GM12878 (cell line): Measurements from ENCODE around the gene RAB3A. TPM values are rescaled to one million over a fixed set of nuclear protein-coding genes. Genes with fewer than 3 reads are reported as not detected.

Experiments
- ATAC-seq: fragments of 200-7000 bp; cut with Tn5 transposase; 3 replicates; pipeline ENCODE4 v1.9.1; 2020; ENCODE audit warnings: mild to moderate bottlenecking, moderate library complexity
- BruUV-seq: library from RNA; stranded (reverse); fragments of 400-500 nt; replicated peaks from 2 replicates; lab custom pipeline; 2021; lab: Mats Ljungman, UMichigan
- CTCF ChIA-PET: fragments of 300-600 bp; sonication (Branson Sonifier 250); formaldehyde crosslinking; extraction: SDS; loops from one replicate; lab custom pipeline; 2021; ENCODE audit warnings: inconsistent platforms; lab: Yijun Ruan, JAX
- POLR2A ChIA-PET: fragments of 350-600 bp; formaldehyde crosslinking; extraction: SDS; loops from one replicate; lab custom pipeline; 2021; ENCODE audit warnings: inconsistent platforms; lab: Charles Lee
- RAD21 ChIA-PET: fragments of 300-600 bp; sonication (Branson Sonifier 250); formaldehyde crosslinking; loops from one replicate; lab custom pipeline; 2023; ENCODE audit warnings: antibody characterized with exemption; ENCODE audit not compliant: unreplicated experiment; lab: Charles Lee
- SMC1A ChIA-PET: fragments of 300-600 bp; sonication (Branson Sonifier 250); formaldehyde crosslinking; loops from one replicate; lab custom pipeline; 2023; ENCODE audit not compliant: unreplicated experiment, uncharacterized antibody; lab: Charles Lee
- DNase-seq: peaks from one replicate; pipeline ENCODE4 v3.0.0-alpha.2; 2011; ENCODE audit warnings: low read depth, low spot score
- FAIRE-seq: peaks from 3 replicates; lab custom pipeline; 2011; peaks lifted over from hg19 to GRCh38; lab: Jason Lieb, UNC
- H2AFZ ChIP-seq: 2 replicates; pipeline ENCODE4 v1.6.0; 2011; ENCODE audit warnings: low read depth, low read length, control low read depth; ENCODE audit not compliant: control insufficient read depth
- H3K27ac ChIP-seq: 2 replicates; pipeline ENCODE4 v1.5.1; 2011; ENCODE audit warnings: control low read depth; ENCODE audit not compliant: control insufficient read depth, insufficient read depth
- H3K27me3 ChIP-seq, 2 experiments: replicated peaks in 1 of 2; 2 replicates each; pipeline versions ENCODE4 v1.6.0 to v1.6.1; 2011; ENCODE audit warnings: low read length in 1 of 2; ENCODE audit not compliant: control insufficient read depth in 2 of 2, insufficient read depth in 2 of 2
- H3K36me3 ChIP-seq, 2 experiments: 2 replicates each; pipeline ENCODE4 v1.5.1; 2011; ENCODE audit warnings: low read length in 1 of 2; ENCODE audit not compliant: control insufficient read depth in 2 of 2, insufficient read depth in 2 of 2
- H3K4me1 ChIP-seq: 2 replicates; pipeline ENCODE4 v1.6.1; 2011; ENCODE audit warnings: mild to moderate bottlenecking, low read length, moderate library complexity, mixed read lengths; ENCODE audit not compliant: control insufficient read depth, insufficient read depth
- H3K4me2 ChIP-seq: 2 replicates; pipeline ENCODE4 v1.6.0; 2011; ENCODE audit warnings: control low read depth; ENCODE audit not compliant: control insufficient read depth, insufficient read depth
- H3K4me3 ChIP-seq: fragments of 200-600 bp; sonication (generic); 2 replicates; pipeline ENCODE4 v1.5.1; 2016
- H3K79me2 ChIP-seq: 2 replicates; pipeline ENCODE4 v1.6.0; 2011; ENCODE audit warnings: low read length; ENCODE audit not compliant: control insufficient read depth, insufficient read depth
- H3K9ac ChIP-seq: 2 replicates; pipeline ENCODE4 v1.8.0; 2011; ENCODE audit warnings: low read length, control low read depth, mixed read lengths; ENCODE audit not compliant: control insufficient read depth, insufficient read depth
- H3K9me3 ChIP-seq: replicated peaks from 3 replicates; pipeline ENCODE4 v1.5.1; 2011; ENCODE audit warnings: mild to moderate bottlenecking, low read length; ENCODE audit not compliant: control insufficient read depth, insufficient read depth
- H4K20me1 ChIP-seq: 2 replicates; pipeline ENCODE4 v1.6.0; 2011; ENCODE audit not compliant: control insufficient read depth, insufficient read depth
- MTA2 ChIP-seq: fragments of 450-650 bp; IDR thresholded peaks from 2 replicates; pipeline ENCODE4 v1.6.1; 2016; ENCODE audit warnings: low read depth, mild to moderate bottlenecking, moderate library complexity
- NR2F1 ChIP-seq: fragments of 450-650 bp; conservative IDR thresholded peaks from 2 replicates; pipeline ENCODE4 v1.6.1; 2017; ENCODE audit warnings: mild to moderate bottlenecking
- NRF1 ChIP-seq: conservative IDR thresholded peaks from 2 replicates; pipeline ENCODE4 v1.6.1; 2011; ENCODE audit warnings: mild to moderate bottlenecking, low read depth, low read length, improper control_type of control experiment
- RB1 ChIP-seq: fragments of 450-650 bp; formaldehyde crosslinking; IDR thresholded peaks from 2 replicates; pipeline ENCODE4 v1.6.1; 2017; ENCODE audit warnings: mild to moderate bottlenecking, borderline replicate concordance
- RUNX3 ChIP-seq: IDR thresholded peaks from 2 replicates; pipeline ENCODE4 v1.6.1; 2012; ENCODE audit warnings: low read length, inconsistent platforms
- STAT1 ChIP-seq: fragments of 450-650 bp; conservative IDR thresholded peaks from 2 replicates; pipeline ENCODE4 v1.6.1; 2014; ENCODE audit warnings: antibody characterized with exemption, mild to moderate bottlenecking
- YBX1 ChIP-seq: fragments of 450-650 bp; IDR thresholded peaks from 2 replicates; pipeline ENCODE4 v1.6.1; 2016; ENCODE audit warnings: antibody characterized with exemption
- WGBS: methylation state at CpG from one replicate; pipeline ENCODE4 v1.1.6; 2016; ENCODE audit warnings: low lambda C conversion rate; ENCODE audit not compliant: insufficient replicate concordance, insufficient coverage; ENCODE audit errors: missing lambda C conversion rate; 5-methylcytosine and 5-hydroxymethylcytosine counted together
- in situ Hi-C: fragments of 300-500 bp; cut with MboI; formaldehyde crosslinking; loops from 9 replicates; pipeline ENCODE4 v1.14.3; 2018; ENCODE audit warnings: mixed read lengths
- intact Hi-C: fragments of 100-400 bp; cut with micrococcal nuclease; formaldehyde crosslinking; loops from one replicate; pipeline ENCODE4 v1.14.2; 2022; ENCODE audit not compliant: unreplicated experiment
- polyA plus RNA-seq, 11 experiments: library from polyadenylated mRNA; depleted of rRNA in 4 of 11; unstranded in 6 of 11; stranded (reverse) in 5 of 11; fragments of >200 nt; fragmentation: Nextera tagmentation in 4 of 11; fragmentation: Illumina TruSeq in 1 of 11; extraction: Ambion mirVana in 4 of 11; extraction: Trizol in 1 of 11; gene quantifications; 1 replicate in 1 of 11; 2 replicates in 10 of 11; pipeline versions ENCODE4 v1.2.1 to v1.2.3, GENCODE V29; 2011 to 2016; ENCODE audit warnings: inconsistent platforms in 2 of 11, missing spikeins in 2 of 11, low read depth in 1 of 11
- total RNA-seq, 4 experiments: library from RNA; depleted of rRNA in 3 of 4; stranded (reverse); fragments of >200 nt in 3 of 4; fragmentation: Illumina TruSeq in 1 of 4; extraction: Trizol in 1 of 4; gene quantifications; 2 replicates each; pipeline versions ENCODE4 v1.2.1 to v1.2.3, GENCODE V29; 2013 to 2021
- TF ChIP-seq, protein P1 (sequence below): fragments of 450-650 bp; IDR thresholded peaks from 2 replicates; pipeline ENCODE4 v1.6.1; 2017; ENCODE audit warnings: mild to moderate bottlenecking, moderate library complexity
- TF ChIP-seq, protein P2 (sequence below): IDR thresholded peaks from 2 replicates; pipeline ENCODE4 v1.6.1; 2011; ENCODE audit warnings: mild to moderate bottlenecking, low read depth, low read length, moderate library complexity; ENCODE audit not compliant: insufficient replicate concordance
- TF ChIP-seq, protein P3 (sequence below): fragments of 450-650 bp; IDR thresholded peaks from 2 replicates; pipeline ENCODE4 v1.6.1; 2017; ENCODE audit warnings: low read depth, mild to moderate bottlenecking, moderate library complexity

RAB3A gene
- total and polyA plus RNA-seq, 10 of the 15 experiments (the other 5 are each of a cell fraction or from before 2014, with no cell fraction given), result 0.07 to 3.5 (median 1.2) TPM; not detected in 1

- TF ChIP-seq, protein P1, sequence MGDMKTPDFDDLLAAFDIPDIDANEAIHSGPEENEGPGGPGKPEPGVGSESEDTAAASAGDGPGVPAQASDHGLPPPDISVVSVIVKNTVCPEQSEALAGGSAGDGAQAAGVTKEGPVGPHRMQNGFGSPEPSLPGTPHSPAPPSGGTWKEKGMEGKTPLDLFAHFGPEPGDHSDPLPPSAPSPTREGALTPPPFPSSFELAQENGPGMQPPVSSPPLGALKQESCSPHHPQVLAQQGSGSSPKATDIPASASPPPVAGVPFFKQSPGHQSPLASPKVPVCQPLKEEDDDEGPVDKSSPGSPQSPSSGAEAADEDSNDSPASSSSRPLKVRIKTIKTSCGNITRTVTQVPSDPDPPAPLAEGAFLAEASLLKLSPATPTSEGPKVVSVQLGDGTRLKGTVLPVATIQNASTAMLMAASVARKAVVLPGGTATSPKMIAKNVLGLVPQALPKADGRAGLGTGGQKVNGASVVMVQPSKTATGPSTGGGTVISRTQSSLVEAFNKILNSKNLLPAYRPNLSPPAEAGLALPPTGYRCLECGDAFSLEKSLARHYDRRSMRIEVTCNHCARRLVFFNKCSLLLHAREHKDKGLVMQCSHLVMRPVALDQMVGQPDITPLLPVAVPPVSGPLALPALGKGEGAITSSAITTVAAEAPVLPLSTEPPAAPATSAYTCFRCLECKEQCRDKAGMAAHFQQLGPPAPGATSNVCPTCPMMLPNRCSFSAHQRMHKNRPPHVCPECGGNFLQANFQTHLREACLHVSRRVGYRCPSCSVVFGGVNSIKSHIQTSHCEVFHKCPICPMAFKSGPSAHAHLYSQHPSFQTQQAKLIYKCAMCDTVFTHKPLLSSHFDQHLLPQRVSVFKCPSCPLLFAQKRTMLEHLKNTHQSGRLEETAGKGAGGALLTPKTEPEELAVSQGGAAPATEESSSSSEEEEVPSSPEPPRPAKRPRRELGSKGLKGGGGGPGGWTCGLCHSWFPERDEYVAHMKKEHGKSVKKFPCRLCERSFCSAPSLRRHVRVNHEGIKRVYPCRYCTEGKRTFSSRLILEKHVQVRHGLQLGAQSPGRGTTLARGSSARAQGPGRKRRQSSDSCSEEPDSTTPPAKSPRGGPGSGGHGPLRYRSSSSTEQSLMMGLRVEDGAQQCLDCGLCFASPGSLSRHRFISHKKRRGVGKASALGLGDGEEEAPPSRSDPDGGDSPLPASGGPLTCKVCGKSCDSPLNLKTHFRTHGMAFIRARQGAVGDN, result peak; percentile 27; the same call in 1 of the 2 replicates
- TF ChIP-seq STAT1 (no peak), YBX1 (no peak), MTA2 (peak; percentile 52), NRF1 (no peak)
Measured at GRCh38 chr19:18223860-18224524, 20.1 kb upstream of the RAB3A start (continued).

- Histone ChIP-seq H3K4me2 (no peak overlapping the region), H3K4me1 (peaks cover 9% of the 10 kb centered on the region), H3K36me3 (no peaks in the 10 kb centered on the region), H3K79me2 (no peaks in the 10 kb centered on the region), H3K9me3 (no peaks in the 10 kb centered on the region; the same call in 2 of the 3 replicates), H2AFZ (no peak overlapping the region), H3K4me3 (no peak overlapping the region), H3K27me3 (peaks cover 0 to 7% of the 10 kb centered on the region in 2 experiments; a peak in 2 of 4 replicates), H3K9ac (no peak overlapping the region), H3K27ac (no peak overlapping the region), H4K20me1 (no peaks in the 10 kb centered on the region)
- intact Hi-C loops (no loop called here), in situ Hi-C loops (no loop called here)
- RAD21 ChIA-PET, result no interaction called here
- CTCF ChIA-PET, result interaction anchor here (0.6 to 1.6 kb wide), 5 partner anchors 12 to 105 kb away, joined by 3 to 7 read pairs (median 3); a partner anchor contains a TSS
- no peak for ATAC-seq
- no peak for FAIRE-seq
- BruUV-seq, result no TSS peak
- no peak for DNase-seq
- WGBS, result 30% methylated on average over 24 of the region's 25 CpGs
- POLR2A ChIA-PET, result interaction anchor here (0.6 to 2.4 kb wide), 4 partner anchors 16 to 123 kb away, joined by 3 to 9 read pairs (median 6); partner anchors contain the start of gene RAB3A
- SMC1A ChIA-PET, result interaction anchor here (0.6 to 2.2 kb wide), 5 partner anchors 10 to 114 kb away, joined by 3 to 7 read pairs (median 3); a partner anchor contains a TSS
- TF ChIP-seq, protein P2, sequence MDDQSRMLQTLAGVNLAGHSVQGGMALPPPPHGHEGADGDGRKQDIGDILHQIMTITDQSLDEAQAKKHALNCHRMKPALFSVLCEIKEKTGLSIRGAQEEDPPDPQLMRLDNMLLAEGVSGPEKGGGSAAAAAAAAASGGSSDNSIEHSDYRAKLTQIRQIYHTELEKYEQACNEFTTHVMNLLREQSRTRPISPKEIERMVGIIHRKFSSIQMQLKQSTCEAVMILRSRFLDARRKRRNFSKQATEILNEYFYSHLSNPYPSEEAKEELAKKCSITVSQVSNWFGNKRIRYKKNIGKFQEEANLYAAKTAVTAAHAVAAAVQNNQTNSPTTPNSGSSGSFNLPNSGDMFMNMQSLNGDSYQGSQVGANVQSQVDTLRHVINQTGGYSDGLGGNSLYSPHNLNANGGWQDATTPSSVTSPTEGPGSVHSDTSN, result no peak
- TF ChIP-seq RB1 (no peak), RUNX3 (no peak), NR2F1 (no peak)
- TF ChIP-seq, protein P3, sequence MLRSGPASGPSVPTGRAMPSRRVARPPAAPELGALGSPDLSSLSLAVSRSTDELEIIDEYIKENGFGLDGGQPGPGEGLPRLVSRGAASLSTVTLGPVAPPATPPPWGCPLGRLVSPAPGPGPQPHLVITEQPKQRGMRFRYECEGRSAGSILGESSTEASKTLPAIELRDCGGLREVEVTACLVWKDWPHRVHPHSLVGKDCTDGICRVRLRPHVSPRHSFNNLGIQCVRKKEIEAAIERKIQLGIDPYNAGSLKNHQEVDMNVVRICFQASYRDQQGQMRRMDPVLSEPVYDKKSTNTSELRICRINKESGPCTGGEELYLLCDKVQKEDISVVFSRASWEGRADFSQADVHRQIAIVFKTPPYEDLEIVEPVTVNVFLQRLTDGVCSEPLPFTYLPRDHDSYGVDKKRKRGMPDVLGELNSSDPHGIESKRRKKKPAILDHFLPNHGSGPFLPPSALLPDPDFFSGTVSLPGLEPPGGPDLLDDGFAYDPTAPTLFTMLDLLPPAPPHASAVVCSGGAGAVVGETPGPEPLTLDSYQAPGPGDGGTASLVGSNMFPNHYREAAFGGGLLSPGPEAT, result no peak
Measured at GRCh38 chr19:18221815-18222725, 18.2 kb upstream of the RAB3A start.
